ENCODE results near the gene ATP8B1.

The ATP8B1 gene

GRCh38 chr18:57696271-57696670 is 106.8 kb downstream of the ATP8B1 start:
- Mint-ChIP-seq H3K4me1 (peaks cover 16% of the 10 kb centered on the region), H3K27ac (peak overlapping the region; percentile 11), H3K36me3 (peaks cover 6% of the 10 kb centered on the region), H3K27me3 (no peaks in the 10 kb centered on the region), H3K9me3 (no peaks in the 10 kb centered on the region), H3K4me3 (no peak overlapping the region)
- ATAC-seq (ENCODE audit: low read depth) (no peak), DNase-seq (ENCODE audit: low spot score in 2 of 2) (no peak)

GRCh38 chr18:57691363-57691762 is 111.8 kb downstream of the ATP8B1 start:
- H3K36me3 Mint-ChIP-seq = peaks cover 17% of the 10 kb centered on the region
- H3K27me3 Mint-ChIP-seq = no peaks in the 10 kb centered on the region
- H3K4me3 Mint-ChIP-seq = no peak overlapping the region
- DNase-seq (ENCODE audit: low spot score in 2 of 2) (no peak), ATAC-seq (ENCODE audit: low read depth) (no peak)
- H3K27ac Mint-ChIP-seq = peak overlapping the region; percentile 63
- peaks cover 3% of the 10 kb centered on the region for H3K9me3 Mint-ChIP-seq
- H3K4me1 Mint-ChIP-seq = peaks cover 28% of the 10 kb centered on the region

GRCh38 chr18:57687970-57688369 is 115.1 kb downstream of the ATP8B1 start:
- ATAC-seq (ENCODE audit: low read depth) (no peak), DNase-seq (ENCODE audit: low spot score in 2 of 2) (no peak)
- H3K27me3 Mint-ChIP-seq = no peaks in the 10 kb centered on the region
- H3K4me3 Mint-ChIP-seq = no peak overlapping the region
- no peak overlapping the region for H3K27ac Mint-ChIP-seq
- peaks cover 22% of the 10 kb centered on the region for H3K36me3 Mint-ChIP-seq
- H3K4me1 Mint-ChIP-seq = peaks cover 32% of the 10 kb centered on the region
- peaks cover 3% of the 10 kb centered on the region for H3K9me3 Mint-ChIP-seq

- ATAC-seq (ENCODE audit: low read depth) (no peak), DNase-seq (ENCODE audit: low spot score in 2 of 2) (no peak)
- Mint-ChIP-seq H3K9me3 (peaks cover 3% of the 10 kb centered on the region), H3K27ac (peak overlapping the region; percentile 53), H3K27me3 (no peaks in the 10 kb centered on the region), H3K36me3 (peaks cover 22% of the 10 kb centered on the region), H3K4me3 (no peak overlapping the region), H3K4me1 (peaks cover 33% of the 10 kb centered on the region)
Measured at GRCh38 chr18:57683470-57683869, 119.6 kb downstream of the ATP8B1 start.

GRCh38 chr18:57677262-57678211 is 125.6 kb downstream of the ATP8B1 start:
- ATAC-seq (ENCODE audit: low read depth) (no peak), DNase-seq (ENCODE audit: low spot score in 2 of 2) (no peak)
- H3K27ac Mint-ChIP-seq = no peak overlapping the region
- no peaks in the 10 kb centered on the region for H3K9me3 Mint-ChIP-seq
- H3K4me3 Mint-ChIP-seq = no peak overlapping the region
- H3K27me3 Mint-ChIP-seq = no peaks in the 10 kb centered on the region
- H3K36me3 Mint-ChIP-seq = peaks cover 18% of the 10 kb centered on the region
- H3K4me1 Mint-ChIP-seq = peaks cover 23% of the 10 kb centered on the region

GRCh38 chr18:57674891-57675290 is 128.2 kb downstream of the ATP8B1 start:
- no peak for ATAC-seq (ENCODE audit: low read depth)
- Mint-ChIP-seq H3K4me1 (peaks cover 19% of the 10 kb centered on the region), H3K27me3 (no peaks in the 10 kb centered on the region)

GRCh38 chr18:57670046-57670445 is 133.1 kb downstream of the ATP8B1 start:
- DNase-seq (ENCODE audit: low spot score in 2 of 2) (no peak), ATAC-seq (ENCODE audit: low read depth) (no peak)
- no peak overlapping the region for H3K27ac Mint-ChIP-seq
- H3K4me1 Mint-ChIP-seq = peaks cover 29% of the 10 kb centered on the region
- no peak overlapping the region for H3K4me3 Mint-ChIP-seq
- peaks cover 2% of the 10 kb centered on the region for H3K9me3 Mint-ChIP-seq
- no peaks in the 10 kb centered on the region for H3K27me3 Mint-ChIP-seq
- peaks cover 14% of the 10 kb centered on the region for H3K36me3 Mint-ChIP-seq

More at GRCh38 chr18:57674891-57675290, 128.2 kb downstream of the ATP8B1 start:
- no peak for DNase-seq (ENCODE audit: low spot score in 2 of 2)
- no peak overlapping the region for H3K4me3 Mint-ChIP-seq
- H3K9me3 Mint-ChIP-seq = peaks cover 2% of the 10 kb centered on the region
- no peak overlapping the region for H3K27ac Mint-ChIP-seq
- H3K36me3 Mint-ChIP-seq = peaks cover 17% of the 10 kb centered on the region

GRCh38 chr18:57668021-57668420 is 135.1 kb downstream of the ATP8B1 start:
- no peak overlapping the region for H3K4me3 Mint-ChIP-seq
- no peak for DNase-seq (ENCODE audit: low spot score in 2 of 2)
- H3K36me3 Mint-ChIP-seq = peaks cover 11% of the 10 kb centered on the region
- no peaks in the 10 kb centered on the region for H3K27me3 Mint-ChIP-seq
- peaks cover 2% of the 10 kb centered on the region for H3K9me3 Mint-ChIP-seq
- ATAC-seq (ENCODE audit: low read depth) = no peak
- H3K27ac Mint-ChIP-seq = peak overlapping the region; percentile 32
- H3K4me1 Mint-ChIP-seq = peaks cover 35% of the 10 kb centered on the region

- Mint-ChIP-seq H3K4me3 (no peak overlapping the region), H3K9me3 (no peaks in the 10 kb centered on the region), H3K27me3 (no peaks in the 10 kb centered on the region), H3K27ac (no peak overlapping the region), H3K4me1 (peaks cover 36% of the 10 kb centered on the region), H3K36me3 (peaks cover 7% of the 10 kb centered on the region)
- no peak for DNase-seq (ENCODE audit: low spot score in 2 of 2)
- ATAC-seq (ENCODE audit: low read depth) = no peak
Measured at GRCh38 chr18:57666818-57667497, 136.2 kb downstream of the ATP8B1 start.

- H3K27ac Mint-ChIP-seq = no peak overlapping the region
- no peak overlapping the region for H3K4me3 Mint-ChIP-seq
- H3K4me1 Mint-ChIP-seq = peaks cover 41% of the 10 kb centered on the region
- DNase-seq (ENCODE audit: low spot score in 2 of 2) = no peak
- H3K36me3 Mint-ChIP-seq = peaks cover 12% of the 10 kb centered on the region
- no peak for ATAC-seq (ENCODE audit: low read depth)
- peaks cover 5% of the 10 kb centered on the region for H3K9me3 Mint-ChIP-seq
- no peaks in the 10 kb centered on the region for H3K27me3 Mint-ChIP-seq
Measured at GRCh38 chr18:57664568-57665165, 138.4 kb downstream of the ATP8B1 start.

GRCh38 chr18:57660961-57661360 is 142.2 kb downstream of the ATP8B1 start:
- peaks cover 14% of the 10 kb centered on the region for H3K36me3 Mint-ChIP-seq
- no peak overlapping the region for H3K4me3 Mint-ChIP-seq
- H3K27ac Mint-ChIP-seq = no peak overlapping the region
- DNase-seq (ENCODE audit: low spot score in 2 of 2) = no peak
- no peak for ATAC-seq (ENCODE audit: low read depth)
- peaks cover 28% of the 10 kb centered on the region for H3K4me1 Mint-ChIP-seq
- H3K9me3 Mint-ChIP-seq = peaks cover 5% of the 10 kb centered on the region
- H3K27me3 Mint-ChIP-seq = no peaks in the 10 kb centered on the region

GRCh38 chr18:57659460-57660102 is 143.5 kb downstream of the ATP8B1 start:
- ATAC-seq (ENCODE audit: low read depth) (no peak), DNase-seq (ENCODE audit: low spot score in 2 of 2) (no peak)
- Mint-ChIP-seq H3K4me1 (peaks cover 22% of the 10 kb centered on the region), H3K27me3 (no peaks in the 10 kb centered on the region), H3K36me3 (peaks cover 26% of the 10 kb centered on the region), H3K9me3 (peaks cover 8% of the 10 kb centered on the region), H3K27ac (no peak overlapping the region), H3K4me3 (no peak overlapping the region)

GRCh38 chr18:57657542-57657941 is 145.6 kb downstream of the ATP8B1 start:
- no peak overlapping the region for H3K27ac Mint-ChIP-seq
- H3K4me3 Mint-ChIP-seq = no peak overlapping the region
- ATAC-seq (ENCODE audit: low read depth) = no peak
- peaks cover 26% of the 10 kb centered on the region for H3K36me3 Mint-ChIP-seq
- no peak for DNase-seq (ENCODE audit: low spot score in 2 of 2)
- peaks cover 15% of the 10 kb centered on the region for H3K4me1 Mint-ChIP-seq
- no peaks in the 10 kb centered on the region for H3K27me3 Mint-ChIP-seq
- peaks cover 8% of the 10 kb centered on the region for H3K9me3 Mint-ChIP-seq

- peaks cover 15% of the 10 kb centered on the region for H3K4me1 Mint-ChIP-seq
- H3K36me3 Mint-ChIP-seq = peaks cover 25% of the 10 kb centered on the region
- DNase-seq (ENCODE audit: low spot score in 2 of 2) = no peak
- H3K27ac Mint-ChIP-seq = no peak overlapping the region
- no peaks in the 10 kb centered on the region for H3K27me3 Mint-ChIP-seq
- no peak for ATAC-seq (ENCODE audit: low read depth)
- peaks cover 5% of the 10 kb centered on the region for H3K9me3 Mint-ChIP-seq
- H3K4me3 Mint-ChIP-seq = no peak overlapping the region
Measured at GRCh38 chr18:57655740-57656139, 147.4 kb downstream of the ATP8B1 start.
